ENCODE results near the gene ZNF324B.
A peak's percentile ranks its signal among the peaks of the same experiment; 100 is the strongest.
"Not testable (repeated sequence)": the region's sequence is repeated elsewhere in the genome, so short reads cannot be mapped to it uniquely, and the experiment has no call there.

ZNF324B gene

GRCh38 chr19:58477130-58477529 lies 25.7 kb downstream of the ZNF324B start:
- no peak for DNase-seq (ENCODE audit: low read depth)
- peak overlapping the region; percentile 67 for H3K4me3 ChIP-seq (ENCODE audit: low read depth, low read length)

- H3K4me3 ChIP-seq (ENCODE audit: low read depth, low read length): no peak overlapping the region
- no peak for DNase-seq (ENCODE audit: low read depth)
Measured at GRCh38 chr19:58477871-58478270, 26.4 kb downstream of the ZNF324B start.

- no peak overlapping the region for H3K4me3 ChIP-seq (ENCODE audit: low read depth, low read length)
- no peak for DNase-seq (ENCODE audit: low read depth)
Measured at GRCh38 chr19:58479303-58479702, 27.9 kb downstream of the ZNF324B start.

GRCh38 chr19:58479736-58480480 lies 28.5 kb downstream of the ZNF324B start:
- DNase-seq (ENCODE audit: low read depth): no peak
- no peak overlapping the region for H3K4me3 ChIP-seq (ENCODE audit: low read depth, low read length)

GRCh38 chr19:58480481-58480830 lies 29.0 kb downstream of the ZNF324B start:
- DNase-seq (ENCODE audit: low read depth): no peak

GRCh38 chr19:58480831-58481230 lies 29.4 kb downstream of the ZNF324B start:
- DNase-seq (ENCODE audit: low read depth): no peak
- H3K4me3 ChIP-seq (ENCODE audit: low read depth, low read length): no peak overlapping the region

More at GRCh38 chr19:58480481-58480830, 29.0 kb downstream of the ZNF324B start:
- H3K4me3 ChIP-seq (ENCODE audit: low read depth, low read length): no peak overlapping the region

- no peak for DNase-seq (ENCODE audit: low read depth)
- no peak overlapping the region for H3K4me3 ChIP-seq (ENCODE audit: low read depth, low read length)
Measured at GRCh38 chr19:58482372-58482771, 30.9 kb downstream of the ZNF324B start.

- no peak for DNase-seq (ENCODE audit: low read depth)
- no peak overlapping the region for H3K4me3 ChIP-seq (ENCODE audit: low read depth, low read length)
Measured at GRCh38 chr19:58483776-58484175, 32.4 kb downstream of the ZNF324B start.

- not testable (repeated sequence) for DNase-seq (ENCODE audit: low read depth); H3K4me3 ChIP-seq (ENCODE audit: low read depth, low read length)
Measured at GRCh38 chr19:58484349-58484748, 32.9 kb downstream of the ZNF324B start.

- no peak overlapping the region for H3K4me3 ChIP-seq (ENCODE audit: low read depth, low read length)
- no peak for DNase-seq (ENCODE audit: low read depth)
Measured at GRCh38 chr19:58491393-58491792, 40.0 kb downstream of the ZNF324B start.

GRCh38 chr19:58492265-58492664 lies 40.8 kb downstream of the ZNF324B start:
- no peak overlapping the region for H3K4me3 ChIP-seq (ENCODE audit: low read depth, low read length)
- DNase-seq (ENCODE audit: low read depth): no peak

- no peak for DNase-seq (ENCODE audit: low read depth)
- no peak overlapping the region for H3K4me3 ChIP-seq (ENCODE audit: low read depth, low read length)
Measured at GRCh38 chr19:58497634-58498170, 46.3 kb downstream of the ZNF324B start.

- no peak for DNase-seq (ENCODE audit: low read depth)
- peak overlapping the region; percentile 58 for H3K4me3 ChIP-seq (ENCODE audit: low read depth, low read length)
Measured at GRCh38 chr19:58498316-58499020, 47.0 kb downstream of the ZNF324B start.

- H3K4me3 ChIP-seq (ENCODE audit: low read depth, low read length): peak overlapping the region; percentile 58
Measured at GRCh38 chr19:58499021-58499927, 47.9 kb downstream of the ZNF324B start.

GRCh38 chr19:58500242-58500641 lies 48.8 kb downstream of the ZNF324B start:
- H3K4me3 ChIP-seq (ENCODE audit: low read depth, low read length): peak overlapping the region; percentile 58
- no peak for DNase-seq (ENCODE audit: low read depth)

More at GRCh38 chr19:58499021-58499927, 47.9 kb downstream of the ZNF324B start:
- peak; percentile 93 for DNase-seq (ENCODE audit: low read depth)

All from skeletal muscle cell (primary cell).